ENCODE results near the gene PCBP4.
"Not testable (repeated sequence)": the region's sequence is repeated elsewhere in the genome, so short reads cannot be mapped to it uniquely, and the experiment has no call there.

PCBP4 gene

GRCh38 chr3:51993657-51994056, 26.4 kb upstream of the PCBP4 start:
- DNase-seq: not testable (repeated sequence)

- no peak for DNase-seq
Observed at GRCh38 chr3:51992017-51992682, 24.9 kb upstream of the PCBP4 start.

GRCh38 chr3:51990501-51990971, 23.3 kb upstream of the PCBP4 start:
- not testable (repeated sequence) for DNase-seq

GRCh38 chr3:51988286-51989146, 21.3 kb upstream of the PCBP4 start:
- DNase-seq: no peak

- no peak for DNase-seq
Observed at GRCh38 chr3:51987568-51987967, 20.3 kb upstream of the PCBP4 start.

GRCh38 chr3:51986010-51986947, 19.0 kb upstream of the PCBP4 start:
- no peak for DNase-seq

- DNase-seq: no peak
Observed at GRCh38 chr3:51985063-51985462, 17.8 kb upstream of the PCBP4 start.

- DNase-seq: no peak
Observed at GRCh38 chr3:51984269-51984647, 17.0 kb upstream of the PCBP4 start.

- no peak for DNase-seq
Observed at GRCh38 chr3:51983578-51984268, 16.5 kb upstream of the PCBP4 start.

GRCh38 chr3:51982838-51983577, 15.8 kb upstream of the PCBP4 start, which contains the start of gene ACY1:
ACY1 (plus strand) TSS chr3:51983535; CDS start chr3:51984065, 530 bp downstream.
- DNase-seq: peak; percentile 69

- no peak for DNase-seq
Observed at GRCh38 chr3:51982352-51982837, 15.1 kb upstream of the PCBP4 start.

GRCh38 chr3:51980253-51980652, 13.0 kb upstream of the PCBP4 start:
- DNase-seq: no peak

- DNase-seq: no peak
Observed at GRCh38 chr3:51978143-51978502, 10.9 kb upstream of the PCBP4 start.

- no peak for DNase-seq
Observed at GRCh38 chr3:51977446-51978142, 10.3 kb upstream of the PCBP4 start.

- DNase-seq: peak; percentile 19
Observed at GRCh38 chr3:51975852-51976549, 8.7 kb upstream of the PCBP4 start.

- DNase-seq: peak; percentile 64
Observed at GRCh38 chr3:51974963-51975851, 8.0 kb upstream of the PCBP4 start, which contains the start of gene ABHD14A. ABHD14A (plus strand) TSS chr3:51975064; CDS start chr3:51975136, 72 bp downstream.

GRCh38 chr3:51974277-51974962, 7.2 kb upstream of the PCBP4 start:
- DNase-seq: no peak

GRCh38 chr3:51971350-51971749, 4.1 kb upstream of the PCBP4 start:
- DNase-seq: no peak
